ENCODE results near the gene NRTN.

Gene NRTN

DNA sequence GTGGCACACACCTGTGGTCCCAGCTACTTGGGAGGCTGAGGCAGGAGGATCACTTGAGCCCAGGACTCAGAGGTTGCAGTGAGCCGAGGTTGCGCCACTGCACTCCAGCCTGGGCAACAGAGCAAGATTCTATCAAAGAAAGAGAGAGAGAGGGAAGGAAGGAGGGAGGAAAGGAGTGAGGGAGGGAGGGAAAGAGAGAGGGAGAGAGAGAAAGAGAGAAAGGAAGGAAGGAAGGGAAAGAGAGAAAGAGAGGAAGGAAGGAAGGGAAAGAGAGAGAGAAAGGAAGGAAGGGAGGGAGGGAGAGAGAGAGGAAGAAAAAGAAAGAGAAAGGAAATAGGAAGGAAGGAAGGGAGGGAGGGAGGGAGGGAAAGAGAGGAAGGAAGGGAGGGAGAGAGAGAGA, 12.4 kb downstream of the NRTN start:
- DNase-seq = no peak

DNA sequence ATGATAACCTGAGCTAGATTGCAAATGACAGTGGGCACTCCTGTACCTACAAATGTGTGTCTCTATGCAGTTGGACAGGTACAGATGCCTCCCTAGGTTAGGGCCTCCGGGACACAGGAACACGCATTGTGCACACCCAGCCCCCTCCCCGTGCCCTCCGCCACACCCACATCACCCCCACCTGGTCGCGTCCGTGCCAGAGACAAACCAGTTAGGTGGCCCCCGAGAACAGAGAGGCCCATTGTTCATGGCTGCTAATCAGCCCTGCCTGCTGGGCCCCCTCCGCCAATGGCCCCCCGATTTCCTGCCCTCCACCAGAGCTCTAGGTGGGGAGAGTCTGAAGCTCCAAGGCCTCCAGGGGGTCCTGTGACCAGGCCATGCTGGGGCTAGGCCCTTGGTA, 13.7 kb downstream of the NRTN start:
- no peak for DNase-seq

DNA sequence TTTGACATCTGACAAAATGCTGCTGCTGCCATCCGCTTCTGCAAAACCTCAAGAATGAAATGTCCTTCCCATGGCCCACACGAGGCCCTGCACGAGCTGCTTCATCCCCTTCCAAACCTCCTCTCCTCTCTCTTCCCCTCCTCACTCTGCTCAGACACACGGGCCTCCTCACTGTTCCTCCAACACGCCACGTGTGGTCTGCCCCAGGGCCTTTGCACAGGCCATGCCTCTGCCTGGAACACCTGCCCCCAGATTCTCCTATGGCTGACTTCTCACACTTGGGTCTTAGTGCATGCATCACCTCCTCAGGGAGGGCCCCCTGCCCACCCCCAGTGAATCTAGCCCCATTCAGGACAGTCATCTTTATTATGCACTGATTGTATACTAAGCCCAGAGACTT, 15.9 kb downstream of the NRTN start:
- DNase-seq = no peak

DNA sequence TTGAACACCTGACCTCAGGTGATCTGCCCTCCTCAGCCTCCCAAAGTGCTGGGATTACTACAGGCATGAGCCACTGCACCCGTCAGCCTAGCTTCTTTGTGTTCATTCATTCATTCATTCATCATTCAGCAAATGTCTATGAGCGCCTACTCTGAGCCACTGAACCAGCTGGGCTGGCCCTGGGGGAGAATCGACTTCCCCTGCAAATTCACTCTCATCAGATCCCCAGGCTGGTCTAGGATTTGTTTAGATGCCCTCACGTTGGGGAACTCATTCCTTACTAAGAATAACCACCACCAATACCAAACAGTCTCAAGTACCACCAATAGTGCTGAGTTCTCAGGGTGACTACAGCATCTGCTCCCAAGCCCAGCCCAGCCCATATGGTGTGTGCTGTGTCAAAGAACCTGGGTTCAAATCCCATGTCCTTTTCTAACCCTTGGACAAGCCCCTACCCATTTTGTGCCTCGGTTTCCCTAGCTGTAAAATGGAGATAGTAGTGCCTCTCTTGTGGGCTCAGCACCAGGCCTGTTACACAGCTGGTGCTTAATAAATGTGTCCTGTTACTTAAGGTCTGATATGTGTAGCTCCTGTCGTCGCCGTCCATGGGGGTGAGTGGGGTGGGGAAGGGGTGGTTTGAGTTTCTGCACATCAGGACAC, 16.8 kb downstream of the NRTN start:
- DNase-seq = no peak

DNA sequence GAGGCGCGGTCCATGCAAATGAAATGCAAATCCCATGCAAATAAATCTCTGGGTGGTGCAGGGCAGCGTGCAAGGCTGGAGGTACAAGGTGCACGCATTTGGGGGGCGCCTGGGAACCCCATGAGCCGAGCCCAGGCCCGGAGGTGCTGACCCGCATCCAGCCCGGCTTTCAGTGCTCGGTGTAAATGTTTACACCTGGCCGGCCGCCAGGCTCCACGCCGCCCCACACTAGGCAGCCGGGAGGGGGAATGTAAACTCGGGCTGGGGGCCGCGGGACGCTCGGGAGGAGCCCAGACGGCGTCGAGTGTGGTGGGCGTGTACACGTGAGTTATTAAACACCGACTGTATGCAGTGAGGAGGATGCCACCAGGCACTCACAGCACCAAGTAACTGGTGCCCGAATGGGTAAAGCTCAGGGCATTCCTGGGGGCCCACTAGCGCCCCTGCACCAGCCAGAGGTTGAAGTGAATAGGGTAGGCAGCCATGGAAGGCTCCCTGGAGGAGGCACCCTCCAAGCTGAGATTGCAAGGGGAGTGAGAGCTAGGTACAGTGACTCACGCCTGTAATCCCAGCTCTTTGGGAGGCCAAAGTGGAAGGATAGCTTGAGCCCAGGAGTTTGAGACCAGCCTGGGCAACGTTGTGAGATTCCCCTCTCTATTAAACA, 17.4 kb downstream of the NRTN start:
- DNase-seq = no peak

DNA sequence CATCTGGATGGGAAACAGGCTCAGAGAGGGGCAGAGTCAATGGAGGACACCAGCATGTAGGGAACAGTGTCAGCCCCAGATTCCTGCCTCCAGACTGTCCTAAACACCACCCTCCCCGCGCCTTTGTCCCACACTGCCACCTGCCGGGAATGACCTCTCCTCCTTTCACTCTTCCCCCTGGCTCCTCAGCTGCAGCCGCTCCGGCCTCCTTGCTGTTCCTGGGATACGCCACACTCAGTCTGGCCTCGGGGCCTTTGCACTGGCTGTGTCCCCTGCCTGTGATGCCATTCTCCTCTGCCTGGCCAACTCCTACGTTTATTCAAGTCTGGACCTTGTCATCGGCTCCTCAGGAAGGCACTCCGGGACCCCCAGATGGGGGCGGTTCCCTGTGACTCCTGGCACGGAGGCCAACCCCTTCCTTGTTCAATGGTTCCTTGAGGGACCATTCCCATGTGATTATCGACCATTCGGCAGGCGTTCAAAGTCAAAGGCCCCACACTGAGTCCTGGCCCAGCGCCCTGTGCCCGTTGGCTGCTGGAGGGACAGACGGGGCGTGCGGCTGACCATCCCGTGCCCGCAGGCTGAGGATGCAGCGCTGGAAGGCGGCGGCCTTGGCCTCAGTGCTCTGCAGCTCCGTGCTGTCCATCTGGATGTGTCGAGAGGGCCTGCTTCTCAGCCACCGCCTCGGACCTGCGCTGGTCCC, 18.9 kb downstream of the NRTN start:
- no peak for DNase-seq

DNA sequence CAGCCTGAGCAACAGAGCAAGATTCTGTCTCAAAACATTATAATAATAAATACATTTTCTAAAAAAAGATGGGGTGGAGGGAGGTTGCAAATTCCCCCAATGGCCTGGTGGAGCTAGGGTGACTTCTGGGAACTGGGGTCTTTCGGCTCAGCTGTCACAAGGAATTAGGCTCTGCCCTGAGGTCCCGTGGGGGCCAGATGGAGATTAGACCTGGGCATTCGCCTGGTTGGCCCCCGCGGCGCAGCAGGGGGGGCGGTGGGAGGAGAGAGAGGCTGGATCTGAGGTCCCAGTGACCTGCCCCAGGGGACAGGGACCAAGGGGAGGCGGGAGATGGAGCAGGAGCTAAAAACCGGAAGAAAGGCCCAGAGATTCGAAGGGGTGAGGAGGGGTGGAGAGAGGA, 19.9 kb downstream of the NRTN start:
- no peak for DNase-seq

DNA sequence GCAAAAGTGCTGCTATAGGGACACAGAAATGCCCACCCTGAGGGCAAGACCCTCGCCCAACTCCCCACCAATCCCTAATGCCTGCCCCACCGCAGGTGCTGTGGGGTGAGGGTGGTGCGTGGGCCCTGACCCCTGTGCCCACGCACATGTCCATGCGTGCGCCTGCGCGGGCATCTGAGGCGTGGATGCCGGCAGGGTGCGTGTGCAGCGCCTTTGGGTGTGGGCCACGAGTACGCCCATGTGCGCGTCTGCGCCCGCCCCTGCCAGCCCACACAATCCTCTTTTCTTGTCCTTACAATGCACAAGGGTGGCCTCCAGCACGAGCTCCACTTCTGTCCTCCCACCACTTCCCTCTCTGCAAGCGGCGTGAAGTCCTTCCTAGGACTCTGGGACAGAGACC, 20.3 kb downstream of the NRTN start:
- DNase-seq = no peak

DNA sequence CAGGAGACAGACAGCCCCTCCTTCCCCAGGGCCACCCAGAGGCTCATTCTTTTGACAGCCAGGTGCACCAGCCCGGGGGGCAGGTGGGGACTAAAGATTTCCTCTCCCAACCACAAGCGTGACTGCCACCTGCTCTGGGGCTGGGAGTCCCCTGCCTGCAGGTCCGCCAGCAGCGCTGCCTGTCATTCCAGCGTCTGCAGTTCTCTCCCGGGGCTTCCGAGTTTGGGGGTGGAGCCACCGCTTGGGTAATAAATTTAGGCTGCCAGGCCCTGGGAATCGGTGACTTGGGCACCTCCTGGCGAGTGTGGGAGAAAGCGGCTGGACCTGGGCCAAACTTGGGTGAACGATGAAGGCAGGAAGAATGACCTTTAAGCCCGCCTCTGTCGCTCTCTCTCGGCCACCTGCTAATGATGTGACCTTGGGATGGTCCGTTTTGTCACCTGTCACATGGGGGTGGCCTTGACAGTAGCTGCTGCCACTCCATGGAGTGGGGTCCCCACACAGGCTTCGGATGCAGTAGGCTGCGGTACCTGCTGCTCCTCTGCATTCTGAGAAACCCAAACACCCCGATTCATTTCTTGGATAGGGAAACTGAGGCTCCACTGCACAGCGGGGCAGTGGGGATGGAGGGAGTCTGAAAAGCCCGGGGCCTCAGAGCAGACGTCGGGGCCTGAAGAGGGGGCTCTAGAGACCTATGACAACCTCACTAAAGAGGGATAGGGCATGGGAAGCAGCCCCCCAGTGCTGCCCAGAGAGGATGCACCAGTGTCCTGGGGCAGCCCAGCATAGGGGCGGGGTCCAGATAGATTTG, 21.9 kb downstream of the NRTN start:
- peak; percentile 10 to 30 for DNase-seq

DNA sequence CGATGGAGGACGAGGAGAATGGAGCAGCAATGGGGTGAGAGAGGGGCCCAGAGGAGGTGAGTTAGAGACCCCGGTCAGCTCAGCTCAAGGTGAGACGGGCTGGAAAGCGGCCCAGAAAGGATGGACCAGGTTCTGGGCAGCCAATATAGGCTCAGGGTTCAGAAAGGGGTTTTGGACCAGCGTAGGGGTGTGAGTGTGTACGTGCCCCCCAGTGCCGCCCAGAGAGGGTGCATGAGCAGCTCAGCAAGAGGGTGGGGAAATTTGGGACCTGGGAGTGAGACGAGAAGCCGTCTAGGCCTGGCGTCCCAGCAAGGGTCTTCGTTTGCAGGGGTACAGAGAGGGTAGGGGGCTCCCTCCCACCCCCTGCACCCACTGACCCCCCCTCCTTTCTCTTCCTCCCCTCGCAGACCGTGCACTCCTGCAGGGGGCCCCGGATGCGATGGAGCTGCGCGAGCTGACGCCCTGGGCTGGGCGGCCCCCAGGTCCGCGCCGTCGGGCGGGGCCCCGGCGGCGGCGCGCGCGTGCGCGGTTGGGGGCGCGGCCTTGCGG, 22.5 kb downstream of the NRTN start:
- no peak for DNase-seq

DNA sequence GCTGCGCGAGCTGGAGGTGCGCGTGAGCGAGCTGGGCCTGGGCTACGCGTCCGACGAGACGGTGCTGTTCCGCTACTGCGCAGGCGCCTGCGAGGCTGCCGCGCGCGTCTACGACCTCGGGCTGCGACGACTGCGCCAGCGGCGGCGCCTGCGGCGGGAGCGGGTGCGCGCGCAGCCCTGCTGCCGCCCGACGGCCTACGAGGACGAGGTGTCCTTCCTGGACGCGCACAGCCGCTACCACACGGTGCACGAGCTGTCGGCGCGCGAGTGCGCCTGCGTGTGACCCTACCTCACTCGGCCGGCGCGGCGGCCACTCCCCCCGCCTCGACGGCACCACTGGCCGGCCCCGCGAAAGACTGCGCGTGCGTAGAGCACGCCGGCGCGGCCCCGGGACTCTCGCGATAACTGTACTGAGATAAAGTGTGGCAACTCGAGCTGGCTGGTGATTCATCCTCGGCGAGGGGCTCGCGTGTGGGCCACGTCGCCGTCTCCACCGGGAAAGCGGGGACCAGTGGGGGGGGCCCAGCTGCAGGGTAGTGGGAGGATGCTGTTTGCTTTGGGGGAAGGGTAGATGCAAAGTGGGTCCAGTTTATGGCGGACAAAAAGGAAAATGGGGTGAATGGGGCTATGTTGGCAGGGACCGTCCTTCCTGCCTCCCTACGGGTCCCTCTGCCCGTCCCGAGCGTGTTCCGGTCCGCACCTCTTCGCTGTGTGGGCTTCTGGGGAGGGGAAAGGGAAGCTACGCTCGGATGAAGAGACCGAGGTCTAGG, 23.2 kb downstream of the NRTN start:
- DNase-seq = peak; percentile 93 to 94

DNA sequence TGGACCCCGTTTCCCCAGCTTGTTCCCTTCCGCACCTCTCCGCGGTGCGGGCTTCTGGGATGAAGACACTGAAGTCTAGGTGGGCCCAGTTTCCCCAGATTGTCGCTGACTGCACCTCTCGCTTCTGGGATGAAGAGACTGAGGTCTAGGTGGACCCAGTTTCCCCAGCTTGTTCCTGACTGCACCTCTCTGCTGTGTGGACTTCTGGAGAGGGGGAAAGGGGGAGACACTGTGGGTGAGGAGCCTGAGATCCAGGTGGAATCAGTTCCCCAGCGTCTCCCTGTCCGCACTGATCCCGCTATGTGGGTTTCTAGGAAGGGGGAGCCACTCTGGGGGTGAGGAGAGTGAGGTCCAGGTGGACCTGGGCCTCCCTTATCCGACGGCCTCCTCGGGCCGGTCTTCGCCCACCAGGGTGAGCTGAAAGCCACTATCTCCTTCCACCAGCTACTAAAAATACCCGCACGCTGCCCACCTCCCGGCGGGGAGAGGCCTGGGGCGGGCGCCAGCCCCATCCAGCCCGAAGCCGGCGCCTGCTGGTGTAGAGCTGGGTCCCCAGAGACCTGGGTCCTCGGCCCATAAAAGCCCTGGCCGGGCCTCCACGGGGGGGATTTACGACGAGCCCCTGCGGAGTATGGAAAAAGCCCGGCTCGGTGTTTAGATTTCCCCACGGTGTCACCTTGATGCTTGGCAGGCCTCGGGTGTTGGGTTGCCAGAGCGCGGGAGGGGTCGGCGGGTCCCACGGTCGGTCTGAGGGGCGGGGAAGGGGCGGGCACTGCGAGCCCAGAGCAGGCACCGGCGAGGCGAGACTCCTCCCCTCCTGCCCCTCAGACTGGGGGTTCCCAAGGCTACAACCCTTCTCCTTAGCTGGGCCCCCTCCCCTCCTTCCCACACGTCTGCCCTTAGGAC, 24.0 kb downstream of the NRTN start:
- DNase-seq = peak in 1 of 2 donors; percentile 26

DNA sequence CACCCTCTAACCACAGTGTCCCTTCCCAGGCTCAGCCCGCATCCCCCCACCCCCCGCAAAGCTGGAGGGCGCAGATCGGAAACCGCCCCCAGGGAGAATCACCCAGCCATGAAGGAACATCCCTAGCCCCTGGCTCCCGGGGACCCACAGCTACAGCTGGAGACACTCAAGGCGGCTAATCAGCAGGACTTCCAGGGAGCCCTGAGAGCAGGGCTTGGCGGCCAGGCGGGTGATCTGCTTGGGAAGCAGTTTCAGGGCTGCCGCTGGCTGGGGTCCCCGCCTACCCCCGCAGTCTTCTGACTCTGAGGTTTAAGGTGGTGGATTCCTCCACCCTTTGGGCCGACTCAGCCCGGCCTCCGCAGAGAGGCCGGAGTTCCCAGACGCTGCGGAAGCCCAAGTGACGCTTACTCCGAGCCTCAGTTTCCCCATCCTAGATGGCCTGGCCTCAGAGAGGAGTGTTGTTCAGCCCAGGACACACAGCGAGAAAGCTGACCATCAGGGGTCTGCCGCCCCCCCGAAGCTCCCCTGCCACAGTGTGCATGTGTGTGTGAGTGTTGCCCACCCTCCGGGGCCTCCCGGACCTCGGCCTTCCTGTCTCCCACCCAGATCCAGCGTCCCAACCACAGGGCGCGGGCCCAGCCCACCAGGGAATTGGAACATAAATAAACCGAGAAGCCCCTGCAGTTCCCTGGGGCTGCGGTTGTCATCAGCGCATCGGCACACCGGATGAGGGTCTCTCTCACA, 24.9 kb downstream of the NRTN start:
- no peak for DNase-seq

DNA sequence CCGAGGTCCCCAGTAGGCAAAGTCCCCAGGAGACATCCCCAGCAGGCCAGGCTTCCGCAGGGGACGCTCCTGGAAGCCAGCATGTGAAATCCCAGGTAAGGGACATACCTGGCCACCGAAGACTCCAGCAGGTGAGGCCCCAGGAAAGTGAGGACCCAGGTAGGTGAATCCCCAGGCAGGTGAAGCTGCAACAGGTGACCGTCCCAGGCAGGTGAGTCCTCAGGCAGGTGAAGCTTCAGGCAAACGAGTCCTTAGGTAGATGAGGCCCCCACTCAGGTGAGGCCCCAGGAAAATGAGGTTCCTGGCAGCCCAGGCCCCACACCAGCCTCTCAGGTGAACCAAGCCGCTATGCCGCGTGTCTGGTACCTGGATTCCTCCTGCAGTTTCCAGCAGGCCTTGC, 26.3 kb downstream of the NRTN start:
- DNase-seq = no peak

DNA sequence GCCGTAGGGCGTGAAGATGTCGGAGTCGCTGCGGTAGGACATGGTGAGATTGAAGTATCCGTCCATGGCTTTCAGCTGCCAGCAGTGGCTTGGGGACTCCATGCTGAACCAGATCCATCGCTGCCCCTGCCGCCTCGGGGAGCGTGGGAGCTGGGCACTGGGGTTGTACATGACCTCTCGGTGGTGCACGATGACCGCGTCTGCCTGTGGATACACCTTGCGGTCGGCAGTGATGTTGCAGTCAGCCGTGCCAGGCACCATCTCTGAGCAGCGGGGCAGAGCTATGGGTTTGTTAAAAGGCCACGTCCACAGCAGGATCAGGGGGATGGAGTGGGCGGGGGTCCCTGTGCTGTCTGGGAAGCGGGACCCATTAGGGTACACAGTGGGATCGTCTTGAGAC, 27.2 kb downstream of the NRTN start:
- no peak for DNase-seq

DNA sequence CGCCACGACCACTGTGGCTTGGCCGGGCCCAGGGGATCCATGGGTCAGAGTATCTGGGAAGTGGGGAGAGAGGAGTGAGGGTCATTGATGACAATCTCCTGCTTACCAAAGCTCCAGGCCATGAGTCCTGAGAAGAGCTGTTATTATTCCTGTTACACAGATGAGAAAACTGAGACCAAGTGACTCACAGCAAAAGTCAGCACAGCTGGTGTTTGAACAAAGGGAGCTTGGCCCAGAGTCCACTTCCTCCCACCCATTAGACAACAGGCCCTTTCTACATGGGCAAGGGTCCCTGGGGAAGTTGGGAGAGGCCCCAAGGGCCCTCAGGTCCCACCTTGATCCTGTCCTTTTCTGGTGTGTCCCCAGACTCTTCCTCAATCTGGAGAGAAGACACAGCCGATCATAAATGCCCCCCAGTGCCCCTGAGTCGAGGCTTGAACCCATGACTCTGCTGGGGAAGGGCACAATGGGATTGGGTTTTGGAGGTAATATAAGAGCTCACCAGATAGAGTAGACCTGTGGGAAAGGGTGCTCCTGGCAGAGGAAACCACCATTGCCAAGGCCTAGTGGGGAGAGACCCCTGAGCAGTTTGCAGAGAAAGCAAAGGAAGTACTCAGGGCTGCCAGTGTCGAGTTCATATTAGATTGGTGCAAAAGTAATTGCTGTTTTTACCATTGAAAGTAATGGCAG, 27.8 kb downstream of the NRTN start:
- no peak for DNase-seq

DNA sequence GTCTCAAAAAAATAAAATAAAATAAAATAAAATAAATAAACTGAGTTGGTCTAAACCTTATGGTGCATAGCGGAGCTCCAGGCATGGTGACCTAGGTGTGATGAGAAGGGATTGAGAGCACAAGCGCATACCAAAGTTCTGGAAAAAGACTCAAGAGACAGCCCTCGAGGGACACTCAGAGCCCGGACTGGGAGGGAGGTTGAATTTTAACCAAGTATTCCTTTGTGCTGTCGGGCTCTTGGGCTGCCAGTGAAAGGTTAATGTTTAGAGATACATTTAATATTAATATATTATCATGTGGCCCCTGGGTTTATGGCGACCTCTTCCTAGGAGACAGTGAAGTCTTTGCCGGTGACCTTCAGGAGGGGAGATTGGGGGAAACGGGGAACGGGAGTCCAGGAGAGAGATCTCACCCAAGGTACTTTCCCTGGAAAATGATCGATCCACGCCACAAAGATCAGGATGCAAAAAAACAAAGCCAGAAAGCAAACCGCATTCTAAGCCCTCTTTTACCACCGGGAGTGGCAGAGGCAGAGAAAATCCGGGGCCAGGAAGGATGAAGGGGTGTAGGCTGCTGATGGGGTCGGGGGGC, 33.0 kb downstream of the NRTN start:
- DNase-seq = no peak

DNA sequence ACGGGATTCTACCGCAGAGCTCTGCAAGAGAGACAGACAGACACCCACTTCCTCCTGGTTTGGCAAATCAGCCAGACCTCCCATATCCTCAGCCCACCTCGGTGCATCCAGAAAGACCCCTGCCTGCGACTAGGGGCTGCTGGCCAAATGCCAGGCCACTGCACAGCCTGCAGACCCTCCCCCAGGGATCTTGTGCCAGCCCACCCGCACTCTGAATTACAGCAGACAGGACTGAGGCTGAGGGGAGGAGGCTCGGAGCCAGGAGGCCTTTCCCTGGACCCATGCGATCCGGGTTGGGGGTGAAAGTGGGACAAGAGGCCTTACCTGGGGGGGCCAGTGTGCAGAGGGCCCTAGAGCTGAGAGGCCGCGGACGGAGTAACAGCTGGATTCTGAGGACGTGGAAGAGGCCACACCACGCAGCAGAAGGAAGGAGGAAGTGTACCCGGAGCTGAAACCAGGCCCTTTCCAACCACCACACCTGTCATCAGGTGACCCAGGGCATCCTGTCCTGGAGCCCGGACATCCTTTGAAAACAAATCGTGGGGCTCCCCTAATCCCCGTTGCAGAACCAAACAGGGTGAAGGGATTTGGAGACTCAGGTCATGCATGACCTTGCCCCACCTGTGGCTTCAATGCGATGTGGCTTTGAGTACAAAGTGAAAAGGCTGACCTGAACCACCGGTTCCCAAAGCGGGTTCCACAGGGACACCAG, 33.6 kb downstream of the NRTN start:
- no peak for DNase-seq
